ENCODE data around the gene PIGT.

DNA sequence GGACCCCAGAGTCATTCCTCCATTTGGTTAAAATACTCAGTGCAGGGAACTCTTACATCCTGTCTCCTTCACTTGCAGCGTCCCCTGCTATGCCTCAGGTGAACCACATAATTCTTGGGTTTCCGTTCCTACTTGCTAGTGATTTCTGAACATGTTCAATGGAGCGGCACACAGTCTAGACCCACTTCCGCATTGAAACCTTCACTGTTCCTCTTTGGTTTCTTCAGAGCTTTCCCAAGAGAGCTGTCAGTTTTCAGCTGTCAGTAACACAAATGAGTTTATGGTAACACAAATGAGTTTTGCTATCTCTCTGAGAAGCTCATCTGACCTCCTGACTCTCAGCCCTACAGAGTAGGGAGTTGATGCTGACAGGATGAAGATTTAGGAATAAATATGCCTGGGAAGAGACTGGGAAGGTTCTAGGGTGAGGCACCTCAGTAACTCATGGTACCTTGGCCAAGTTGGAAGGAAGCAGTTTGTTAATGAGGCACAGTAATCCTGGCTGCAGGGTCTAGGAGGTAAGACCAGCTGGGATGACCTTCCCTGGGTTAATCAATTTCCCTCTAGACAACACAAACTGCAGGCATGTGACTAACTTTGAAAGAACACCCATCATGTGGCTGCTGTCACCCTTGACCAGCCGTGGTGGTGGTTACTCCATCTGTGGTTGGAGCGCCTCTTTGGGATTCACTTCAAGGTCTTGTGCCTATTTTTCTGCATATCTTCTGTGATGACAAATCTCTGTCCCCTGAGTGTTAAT lies 47.5 kb upstream of the PIGT start:
- TF ChIP-seq, protein P1, sequence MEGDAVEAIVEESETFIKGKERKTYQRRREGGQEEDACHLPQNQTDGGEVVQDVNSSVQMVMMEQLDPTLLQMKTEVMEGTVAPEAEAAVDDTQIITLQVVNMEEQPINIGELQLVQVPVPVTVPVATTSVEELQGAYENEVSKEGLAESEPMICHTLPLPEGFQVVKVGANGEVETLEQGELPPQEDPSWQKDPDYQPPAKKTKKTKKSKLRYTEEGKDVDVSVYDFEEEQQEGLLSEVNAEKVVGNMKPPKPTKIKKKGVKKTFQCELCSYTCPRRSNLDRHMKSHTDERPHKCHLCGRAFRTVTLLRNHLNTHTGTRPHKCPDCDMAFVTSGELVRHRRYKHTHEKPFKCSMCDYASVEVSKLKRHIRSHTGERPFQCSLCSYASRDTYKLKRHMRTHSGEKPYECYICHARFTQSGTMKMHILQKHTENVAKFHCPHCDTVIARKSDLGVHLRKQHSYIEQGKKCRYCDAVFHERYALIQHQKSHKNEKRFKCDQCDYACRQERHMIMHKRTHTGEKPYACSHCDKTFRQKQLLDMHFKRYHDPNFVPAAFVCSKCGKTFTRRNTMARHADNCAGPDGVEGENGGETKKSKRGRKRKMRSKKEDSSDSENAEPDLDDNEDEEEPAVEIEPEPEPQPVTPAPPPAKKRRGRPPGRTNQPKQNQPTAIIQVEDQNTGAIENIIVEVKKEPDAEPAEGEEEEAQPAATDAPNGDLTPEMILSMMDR (IDR thresholded peaks at IDR 0.05) = no peak
- TF ChIP-seq POLR2A (IDR thresholded peaks at IDR 0.05) = no peak

Data from thyroid gland (tissue), 4 donors.